K562 (cell line): ENCODE data around the gene GABBR1. TPM values are rescaled to one million over a fixed set of nuclear protein-coding genes. Genes with fewer than 3 reads are reported as not detected.

Source experiments
- CHD7 ChIP-seq: fragments of 200-600 bp; sonication (generic); IDR thresholded peaks from one replicate; pipeline ENCODE4 v1.6.1; 2012; ENCODE audit warnings: mild to moderate bottlenecking, low read depth, low read length, inconsistent platforms
- EP300 ChIP-seq: IDR thresholded peaks from 2 replicates; pipeline ENCODE4 v1.6.1; 2012; ENCODE audit warnings: low read length, improper control_type of control experiment
- FIP1L1 ChIP-seq: fragments of 200-400 bp; formaldehyde crosslinking; IDR thresholded peaks from 2 replicates; pipeline ENCODE4 v1.6.1; 2018; ENCODE audit warnings: mild to moderate bottlenecking, low read depth, low read length; ENCODE audit not compliant: poor library complexity, severe bottlenecking
- SMAD1 ChIP-seq: fragments of 150-350 bp; IDR thresholded peaks from 2 replicates; pipeline ENCODE4 v1.6.1; 2014; ENCODE audit warnings: low read length, low read depth; ENCODE audit not compliant: partially characterized antibody
- polyA plus RNA-seq, 8 experiments: library from polyadenylated mRNA; depleted of rRNA in 4 of 8; stranded (reverse) in 5 of 8; unstranded in 3 of 8; fragments of >200 nt; fragmentation: Nextera tagmentation in 2 of 8; fragmentation: Illumina TruSeq in 1 of 8; extraction: Ambion mirVana in 2 of 8; extraction: Trizol in 1 of 8; gene quantifications; 2 replicates each; pipeline versions ENCODE4 v1.2.1 to v1.2.3, GENCODE V29; 2011 to 2014; ENCODE audit warnings: inconsistent platforms in 1 of 8, missing spikeins in 1 of 8
- total RNA-seq, 7 experiments: library from RNA; depleted of rRNA in 6 of 7; stranded (reverse); fragments of >200 nt in 6 of 7; fragmentation: Illumina TruSeq in 2 of 7; extraction: Trizol in 2 of 7; gene quantifications; 2 replicates each; pipeline versions ENCODE4 v1.2.1 to v1.2.3, GENCODE V29; 2011 to 2021; ENCODE audit warnings: low replicate concordance in 1 of 7

GABBR1 gene
- total and polyA plus RNA-seq, 9 of the 15 experiments (the other 6 are each of a cell fraction or from before 2014, with no cell fraction given): 2.2 to 48.3 (median 20.8) TPM

- TF ChIP-seq SMAD1 (no peak), FIP1L1 (no peak), CHD7 (no peak), EP300 (no peak)
- TF ChIP-seq, all 486 proteins: peak for 0
Measured at GRCh38 chr6:29524444-29525310, 108.3 kb downstream of the GABBR1 start (continued).
